IgD-negative memory B cell (primary cell): ENCODE measurements around the gene CRELD1. TPM values are rescaled to one million over a fixed set of nuclear protein-coding genes. Genes with fewer than 3 reads are reported as not detected.
"Not testable (repeated sequence)": the region's sequence is repeated elsewhere in the genome, so short reads cannot be mapped to it uniquely, and the experiment has no call there.

Source experiments
- H3K27ac Mint-ChIP-seq, 3 donors: one replicate each; pipeline ENCODE4 v1.8.0; 2020 to 2022; ENCODE audit warnings: mild to moderate bottlenecking in 3 of 3, mixed read lengths in 3 of 3, moderate library complexity in 1 of 3
- H3K27me3 Mint-ChIP-seq: one replicate; pipeline ENCODE4 v1.8.0; 2021; ENCODE audit warnings: mixed read lengths
- H3K36me3 Mint-ChIP-seq: one replicate; pipeline ENCODE4 v1.8.0; 2020; ENCODE audit warnings: mild to moderate bottlenecking, mixed read lengths
- H3K4me1 Mint-ChIP-seq, 3 donors: one replicate each; pipeline ENCODE4 v1.8.0; 2020 to 2022; ENCODE audit warnings: mixed read lengths in 3 of 3, mild to moderate bottlenecking in 1 of 3
- H3K4me3 Mint-ChIP-seq, 4 donors: one replicate each; pipeline ENCODE4 v1.8.0; 2020 to 2022; ENCODE audit warnings: mild to moderate bottlenecking in 4 of 4, mixed read lengths in 4 of 4, moderate library complexity in 3 of 4
- H3K9me3 Mint-ChIP-seq, 3 donors: one replicate each; pipeline ENCODE4 v1.8.0; 2020 to 2021; ENCODE audit warnings: mixed read lengths in 3 of 3, mild to moderate bottlenecking in 1 of 3
- polyA plus RNA-seq: library from polyadenylated mRNA; unstranded; fragments of 300-500 nt; fragmentation: Illumina TruSeq; gene quantifications from one replicate; pipeline ENCODE4 v1.2.3, GENCODE V29; 2021

CRELD1 gene, protein sequence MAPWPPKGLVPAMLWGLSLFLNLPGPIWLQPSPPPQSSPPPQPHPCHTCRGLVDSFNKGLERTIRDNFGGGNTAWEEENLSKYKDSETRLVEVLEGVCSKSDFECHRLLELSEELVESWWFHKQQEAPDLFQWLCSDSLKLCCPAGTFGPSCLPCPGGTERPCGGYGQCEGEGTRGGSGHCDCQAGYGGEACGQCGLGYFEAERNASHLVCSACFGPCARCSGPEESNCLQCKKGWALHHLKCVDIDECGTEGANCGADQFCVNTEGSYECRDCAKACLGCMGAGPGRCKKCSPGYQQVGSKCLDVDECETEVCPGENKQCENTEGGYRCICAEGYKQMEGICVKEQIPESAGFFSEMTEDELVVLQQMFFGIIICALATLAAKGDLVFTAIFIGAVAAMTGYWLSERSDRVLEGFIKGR
- 17.7 TPM for polyA plus RNA-seq

- peak within 1 kb of the TSS; percentile 97 to 99 (median 98) for H3K27ac Mint-ChIP-seq
- peaks cover 23 to 24% (median 23%) of the 10 kb centered on the region in 3 donors for H3K4me1 Mint-ChIP-seq
- no peaks in the 10 kb centered on the region for H3K27me3 Mint-ChIP-seq
- no peaks in the 10 kb centered on the region for H3K9me3 Mint-ChIP-seq
- H3K36me3 Mint-ChIP-seq, result peaks cover 2% of the 10 kb centered on the region
- H3K4me3 Mint-ChIP-seq, result peak within 1 kb of the TSS; percentile 90 to 99 (median 98)
Measured at GRCh38 chr3:9933561-9934234, at the start of gene CRELD1. TSS of gene CRELD1 (plus strand) at chr3:9933834. CDS start at chr3:9934439, 605 bp downstream.

DNA sequence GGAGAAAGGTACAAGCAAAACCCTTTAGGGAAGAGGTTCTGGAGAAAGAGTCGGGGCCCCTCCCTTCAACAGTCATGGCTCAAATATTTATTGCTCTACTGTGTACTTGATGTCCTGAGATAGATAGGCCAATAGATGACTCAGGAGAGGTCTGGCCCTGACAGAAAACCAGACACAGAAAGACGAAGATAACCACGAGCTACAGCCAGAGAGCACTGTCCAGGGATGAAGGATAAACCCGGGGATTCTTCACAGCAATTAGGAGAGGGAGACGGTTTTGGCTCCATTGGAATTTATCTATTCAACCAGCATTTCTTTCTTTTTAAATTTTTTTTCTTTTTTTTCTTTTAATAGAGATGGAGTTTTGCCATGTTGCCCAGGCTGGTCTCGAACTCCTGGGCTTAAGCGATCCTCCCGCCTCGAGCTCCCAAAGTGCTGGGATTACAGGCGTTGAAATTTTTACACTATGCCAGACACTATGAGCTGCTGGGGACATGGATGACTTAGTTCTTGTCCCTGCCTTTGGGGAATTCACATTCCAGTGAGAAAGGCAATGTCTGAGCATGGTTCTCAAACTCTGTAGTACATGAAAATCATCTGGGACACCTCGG is 49.0 kb upstream of the CRELD1 start:
- no peaks in the 10 kb centered on the region for H3K4me1 Mint-ChIP-seq
- H3K27ac Mint-ChIP-seq, result peak overlapping the region in 2 of 3 donors; percentile 8 to 43
- no peaks in the 10 kb centered on the region for H3K36me3 Mint-ChIP-seq
- peak overlapping the region in 1 of 4 donors; percentile 48 for H3K4me3 Mint-ChIP-seq
- no peaks in the 10 kb centered on the region for H3K9me3 Mint-ChIP-seq
- no peaks in the 10 kb centered on the region for H3K27me3 Mint-ChIP-seq

DNA sequence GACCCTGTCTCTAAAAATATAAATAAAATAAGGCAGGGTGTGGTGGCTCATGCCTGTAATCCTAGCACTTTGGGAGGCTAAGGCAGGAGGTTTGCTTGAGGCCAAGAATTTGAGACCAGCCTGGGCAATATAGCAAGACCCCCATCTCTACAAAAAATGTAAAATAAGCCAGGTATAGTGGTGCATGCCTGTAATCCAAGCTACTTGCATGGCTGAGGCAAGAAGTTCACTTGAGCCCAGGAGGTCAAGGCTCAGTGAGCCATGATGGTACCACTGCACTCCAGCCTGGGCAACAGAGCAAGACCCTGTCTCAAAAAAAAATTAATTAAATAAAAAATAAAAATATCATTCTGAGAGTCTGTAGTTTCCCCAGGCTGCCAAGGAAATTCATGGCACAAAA is 47.3 kb upstream of the CRELD1 start:
- no peak overlapping the region for H3K4me3 Mint-ChIP-seq
- no peak overlapping the region for H3K27ac Mint-ChIP-seq
- no peaks in the 10 kb centered on the region for H3K27me3 Mint-ChIP-seq
- no peaks in the 10 kb centered on the region for H3K9me3 Mint-ChIP-seq
- no peaks in the 10 kb centered on the region for H3K36me3 Mint-ChIP-seq
- H3K4me1 Mint-ChIP-seq, result peaks cover 0 to 3% (median 0%) of the 10 kb centered on the region in 3 donors

- Mint-ChIP-seq H3K4me3 (peak overlapping the region in 1 of 4 donors; percentile 23), H3K4me1 (peaks cover 0 to 8% (median 3%) of the 10 kb centered on the region in 3 donors)
Measured at GRCh38 chr3:9887480-9887879, 46.2 kb upstream of the CRELD1 start.

DNA sequence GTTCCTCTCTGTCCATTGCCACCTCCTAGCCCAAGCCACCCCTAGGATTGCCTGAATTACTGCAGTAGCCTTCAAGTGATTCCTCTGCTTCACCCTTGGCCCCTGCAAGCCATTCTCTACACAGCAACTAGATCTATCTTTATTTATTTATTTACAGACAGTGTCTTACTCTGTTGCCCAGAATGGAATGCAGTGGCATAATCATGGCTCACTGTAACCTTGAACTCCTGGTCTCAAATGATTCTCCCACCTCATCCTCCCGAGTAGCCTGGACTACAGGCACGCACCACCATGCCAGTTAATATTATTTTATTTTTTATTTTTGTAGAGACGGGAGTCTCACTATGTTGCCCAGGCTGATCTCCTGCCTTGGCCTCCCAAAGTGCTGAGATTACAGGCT is 45.1 kb upstream of the CRELD1 start:
- Mint-ChIP-seq H3K4me3 (peak overlapping the region in 1 of 4 donors; percentile 97), H3K4me1 (peaks cover 6 to 16% (median 7%) of the 10 kb centered on the region in 3 donors), H3K27ac (no peak overlapping the region), H3K9me3 (no peaks in the 10 kb centered on the region), H3K36me3 (no peaks in the 10 kb centered on the region), H3K27me3 (no peaks in the 10 kb centered on the region)

More at GRCh38 chr3:9887480-9887879, 46.2 kb upstream of the CRELD1 start:
- Mint-ChIP-seq H3K9me3 (no peaks in the 10 kb centered on the region), H3K27me3 (no peaks in the 10 kb centered on the region), H3K27ac (no peak overlapping the region), H3K36me3 (no peaks in the 10 kb centered on the region)

DNA sequence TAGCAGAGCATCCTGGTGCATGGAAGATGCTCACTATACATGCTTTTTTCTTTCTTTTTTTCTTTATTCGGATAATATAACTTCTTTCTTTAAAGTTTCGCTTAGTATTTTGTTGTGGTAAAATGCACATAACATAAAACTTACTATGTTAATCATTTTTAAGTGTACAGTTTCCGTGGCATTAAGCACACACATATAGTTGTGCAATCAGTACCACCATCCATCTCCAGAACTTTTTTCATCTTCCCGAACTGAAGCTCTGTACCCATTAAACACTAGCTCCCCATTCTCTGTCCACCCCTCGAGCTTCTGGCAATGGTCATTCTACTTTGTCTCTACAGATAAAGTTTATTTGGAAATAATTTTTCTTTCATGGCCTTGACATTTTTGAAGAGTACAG is 44.2 kb upstream of the CRELD1 start:
- H3K4me3 Mint-ChIP-seq, result peak overlapping the region in 3 of 4 donors; percentile 21 to 100 (median 97)
- H3K36me3 Mint-ChIP-seq, result peaks cover 2% of the 10 kb centered on the region
- no peaks in the 10 kb centered on the region for H3K9me3 Mint-ChIP-seq
- no peaks in the 10 kb centered on the region for H3K27me3 Mint-ChIP-seq
- peaks cover 11 to 23% (median 12%) of the 10 kb centered on the region in 3 donors for H3K4me1 Mint-ChIP-seq
- peak overlapping the region; percentile 85 to 100 (median 97) for H3K27ac Mint-ChIP-seq

DNA sequence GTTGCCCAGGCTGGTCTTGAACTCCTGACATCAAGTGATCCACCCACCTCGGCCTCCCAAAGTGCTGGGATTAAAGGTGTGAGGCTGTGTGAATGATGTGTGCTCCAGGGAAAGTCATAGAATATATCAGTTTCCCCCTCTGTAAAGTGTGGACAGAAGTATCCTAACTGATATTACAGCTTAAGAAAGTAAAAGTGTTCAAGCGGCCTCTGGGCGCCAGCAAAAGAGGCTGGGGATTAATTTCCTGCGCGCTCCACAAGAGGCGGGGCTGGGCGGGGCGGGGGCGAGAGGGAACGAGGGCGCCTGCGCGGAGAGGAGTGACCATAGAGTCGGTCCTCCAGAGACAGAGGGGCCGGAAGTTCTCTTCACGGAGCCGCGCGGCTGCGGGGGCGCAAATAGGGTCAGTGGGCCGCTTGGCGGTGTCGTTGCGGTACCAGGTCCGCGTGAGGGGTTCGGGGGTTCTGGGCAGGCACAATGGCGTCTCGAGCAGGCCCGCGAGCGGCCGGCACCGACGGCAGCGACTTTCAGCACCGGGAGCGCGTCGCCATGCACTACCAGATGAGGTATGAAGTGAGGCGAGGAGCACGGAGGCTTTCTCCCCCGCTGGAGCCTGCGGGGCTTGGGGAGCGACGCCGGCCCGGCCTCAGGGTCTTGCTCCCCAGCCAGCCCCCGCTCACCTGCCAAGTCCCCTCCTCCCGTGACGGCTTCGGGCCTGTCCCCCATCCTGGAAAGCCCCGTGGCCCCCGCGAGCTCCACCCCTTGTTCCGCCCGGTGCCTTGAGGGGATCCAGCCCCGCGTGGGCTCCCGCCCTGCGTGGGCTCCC is 43.2 kb upstream of the CRELD1 start, which contains the start of gene JAGN1:
Gene JAGN1, plus strand, starts transcription at position 362 of the 823 bp plus-strand sequence. Its CDS starts 113 bp downstream, at position 475.
- H3K4me3 Mint-ChIP-seq, result peak within 1 kb of the TSS; percentile 97 to 100 (median 98)
- H3K36me3 Mint-ChIP-seq, result peaks cover 2% of the 10 kb centered on the region
- H3K27me3 Mint-ChIP-seq, result no peaks in the 10 kb centered on the region
- peak within 1 kb of the TSS; percentile 97 to 100 (median 100) for H3K27ac Mint-ChIP-seq
- H3K4me1 Mint-ChIP-seq, result peaks cover 14 to 28% (median 16%) of the 10 kb centered on the region in 3 donors
- no peaks in the 10 kb centered on the region for H3K9me3 Mint-ChIP-seq

DNA sequence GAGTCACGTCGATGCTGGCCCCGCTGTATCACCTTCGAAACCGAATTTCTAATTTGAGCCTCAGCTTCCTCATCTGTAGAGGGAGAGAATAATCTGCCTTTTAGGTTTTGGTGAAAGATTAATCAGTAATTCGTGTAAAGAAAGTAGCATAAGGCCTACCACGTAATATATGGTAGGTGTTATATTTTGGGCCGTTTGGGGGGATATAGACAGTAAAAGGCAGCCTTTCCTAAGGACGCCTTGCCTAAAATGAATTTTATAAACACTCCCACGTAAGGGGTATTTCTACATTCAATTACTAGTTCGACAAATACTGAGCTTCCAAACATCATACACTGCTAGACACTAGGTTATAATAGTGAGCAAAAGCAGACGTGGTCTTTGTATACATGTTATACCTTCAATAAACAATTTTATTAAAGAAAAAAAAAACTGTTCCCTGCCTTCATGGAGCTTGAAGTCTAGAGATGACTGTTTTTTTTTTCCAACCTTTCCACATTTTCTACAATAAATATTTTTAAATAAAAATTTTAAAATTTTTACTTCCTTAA is 42.5 kb upstream of the CRELD1 start:
- H3K4me1 Mint-ChIP-seq, result peaks cover 14 to 30% (median 16%) of the 10 kb centered on the region in 3 donors
- peak overlapping the region; percentile 97 to 100 (median 98) for H3K4me3 Mint-ChIP-seq
- H3K27ac Mint-ChIP-seq, result peak overlapping the region; percentile 97 to 100 (median 100)
- no peaks in the 10 kb centered on the region for H3K27me3 Mint-ChIP-seq
- no peaks in the 10 kb centered on the region for H3K9me3 Mint-ChIP-seq
- peaks cover 2% of the 10 kb centered on the region for H3K36me3 Mint-ChIP-seq

DNA sequence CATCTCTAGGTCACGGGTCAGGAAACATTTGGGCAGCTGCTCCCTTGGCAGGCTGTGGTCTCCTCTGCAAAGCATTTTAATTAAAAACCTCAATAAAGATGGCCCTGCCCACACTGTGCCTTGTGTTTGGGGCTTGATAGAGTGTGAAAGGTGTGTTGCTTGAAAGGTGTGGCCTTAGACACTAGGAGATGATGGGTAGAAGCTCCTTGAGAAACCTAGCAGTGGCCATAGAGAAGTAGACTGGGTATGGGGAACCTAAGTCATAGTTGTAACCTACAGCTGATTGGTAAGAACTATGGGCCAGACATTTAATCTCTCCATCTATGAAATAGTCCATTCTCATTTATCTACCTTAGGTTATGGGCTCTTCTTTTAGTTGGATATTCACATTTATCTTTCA is 39.9 kb upstream of the CRELD1 start:
- H3K36me3 Mint-ChIP-seq, result peaks cover 2% of the 10 kb centered on the region
- H3K4me3 Mint-ChIP-seq, result peak overlapping the region in 2 of 4 donors; percentile 81 to 87
- no peaks in the 10 kb centered on the region for H3K9me3 Mint-ChIP-seq
- peak overlapping the region in 2 of 3 donors; percentile 64 to 92 for H3K27ac Mint-ChIP-seq
- H3K27me3 Mint-ChIP-seq, result no peaks in the 10 kb centered on the region
- peaks cover 17 to 31% (median 23%) of the 10 kb centered on the region in 3 donors for H3K4me1 Mint-ChIP-seq

GRCh38 chr3:9895715-9896114 is 37.9 kb upstream of the CRELD1 start:
- H3K27ac Mint-ChIP-seq, result peak overlapping the region in 1 of 3 donors; percentile 39
- H3K36me3 Mint-ChIP-seq, H3K27me3 Mint-ChIP-seq, H3K4me3 Mint-ChIP-seq, H3K9me3 Mint-ChIP-seq: not testable (repeated sequence)
- H3K4me1 Mint-ChIP-seq, result peaks cover 17 to 30% (median 23%) of the 10 kb centered on the region in 3 donors

DNA sequence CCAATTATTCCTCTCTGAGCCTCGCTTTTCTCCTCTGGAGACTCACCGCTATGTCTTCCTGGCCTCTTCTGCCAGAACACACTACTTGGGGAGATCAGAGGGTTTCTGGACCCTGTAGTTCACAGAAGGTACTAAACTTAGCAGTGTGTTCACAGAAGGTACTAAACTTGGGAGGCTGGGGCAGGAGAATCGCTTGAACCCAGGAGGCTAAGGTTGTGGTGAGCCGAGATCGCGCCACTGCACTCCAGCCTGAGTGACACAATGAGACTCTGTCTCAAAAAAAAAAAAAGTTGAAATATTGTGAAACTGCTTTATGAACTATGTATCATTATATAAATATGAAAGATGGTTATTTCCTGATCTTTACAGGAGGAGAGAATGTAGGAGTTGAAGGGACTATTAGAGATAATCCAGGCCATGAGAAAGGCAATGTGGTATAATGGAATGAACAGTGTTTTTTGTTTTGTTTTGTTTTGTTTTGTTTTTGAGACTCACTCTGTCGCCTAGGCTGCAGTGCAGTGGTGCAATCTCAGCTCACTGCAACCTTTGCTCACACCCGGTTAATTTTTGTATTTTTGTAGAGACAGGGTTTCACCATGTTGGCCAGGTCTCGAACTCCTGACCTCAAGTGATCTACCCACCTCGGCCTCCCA is 36.8 kb upstream of the CRELD1 start:
- not testable (repeated sequence) for H3K9me3 Mint-ChIP-seq, H3K4me3 Mint-ChIP-seq, H3K36me3 Mint-ChIP-seq, H3K27me3 Mint-ChIP-seq
- Mint-ChIP-seq H3K27ac (peak overlapping the region in 2 of 3 donors; percentile 18 to 80), H3K4me1 (peaks cover 17 to 26% (median 23%) of the 10 kb centered on the region in 3 donors)

DNA sequence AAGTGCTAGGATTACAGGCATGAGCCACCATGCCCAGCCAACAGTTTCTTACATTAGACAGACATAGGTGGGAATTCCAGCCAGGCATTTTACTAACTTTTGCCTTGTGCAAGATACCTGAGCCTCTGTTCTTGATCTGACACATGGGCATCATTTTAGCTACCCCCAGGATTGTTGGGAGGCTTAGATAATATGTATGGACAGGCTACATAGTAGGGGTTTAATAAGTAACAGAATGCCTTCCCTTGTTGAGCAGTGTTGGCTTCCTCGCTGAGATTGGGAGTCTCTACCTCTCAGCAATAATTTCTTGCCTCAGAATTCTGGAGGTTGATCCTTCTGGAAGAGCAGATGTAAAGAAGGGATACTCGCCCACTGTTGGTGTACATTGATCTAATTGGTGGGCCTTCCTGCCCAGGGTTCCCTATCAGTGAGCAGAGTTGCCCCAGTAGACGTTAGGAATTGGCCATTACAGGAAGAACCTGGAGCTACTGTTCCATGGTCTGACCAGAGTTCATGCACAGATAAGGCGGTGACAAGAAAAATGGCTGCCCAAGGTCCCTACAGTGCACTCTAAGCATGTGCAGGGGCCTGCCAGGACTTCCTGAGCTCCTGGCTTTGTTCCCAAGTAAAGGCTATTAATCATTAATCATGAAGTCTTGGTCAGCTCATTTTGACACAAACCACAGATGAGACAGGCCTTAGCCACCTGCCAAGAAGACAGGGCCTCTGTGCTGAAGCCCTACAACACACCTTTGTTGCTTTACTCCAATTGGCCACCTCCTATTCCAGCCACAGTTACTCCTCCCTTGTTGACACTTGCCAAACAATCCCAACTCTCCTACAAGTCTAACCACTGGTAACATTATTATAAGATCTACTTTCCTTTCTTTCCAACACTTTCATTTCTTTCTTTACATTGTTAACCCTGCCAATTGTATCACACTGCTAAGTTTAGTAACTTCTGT is 35.9 kb upstream of the CRELD1 start:
- Mint-ChIP-seq H3K4me1 (peaks cover 16 to 21% (median 18%) of the 10 kb centered on the region in 3 donors), H3K36me3 (peaks cover 4% of the 10 kb centered on the region), H3K27ac (peak overlapping the region; percentile 5 to 80 (median 18)), H3K4me3 (peak overlapping the region in 1 of 4 donors; percentile 63), H3K27me3 (peaks cover 2% of the 10 kb centered on the region), H3K9me3 (no peaks in the 10 kb centered on the region)
